ENCODE results near the gene HOXA5.

- TF ChIP-seq CTCF (IDR thresholded peaks at IDR 0.05), result peak in 5 of 7 experiments; percentile 13 to 42 (median 28)
- TF ChIP-seq POLR2A (IDR thresholded peaks at IDR 0.05), result peak in 2 of 3 donors; percentile 34 to 42
Observed at GRCh38 chr7:27143023-27143949, at the start of gene HOXA5.
